Panc1 (cell line): Measurements from ENCODE around the gene FGD4. TPM values are rescaled to one million over a fixed set of nuclear protein-coding genes. Genes with fewer than 3 reads are reported as not detected.

Experiments
- ATAC-seq: fragments of 200-7000 bp; cut with Tn5 transposase; 2 replicates; pipeline ENCODE4 v1.9.1; 2020; ENCODE audit warnings: mild to moderate bottlenecking, moderate library complexity
- BruUV-seq: library from RNA; stranded (reverse); fragments of 400-500 nt; replicated peaks from 2 replicates; lab custom pipeline; 2021; lab: Mats Ljungman, UMichigan
- CTCF ChIA-PET: fragments of 300-600 bp; sonication (Branson Sonifier 250); formaldehyde crosslinking; loops from one replicate; lab custom pipeline; 2022; ENCODE audit warnings: antibody characterized with exemption; lab: Charles Lee
- POLR2A ChIA-PET: fragments of 300-600 bp; sonication (Branson Sonifier 250); formaldehyde crosslinking; loops from one replicate; lab custom pipeline; 2022; ENCODE audit warnings: antibody characterized with exemption; lab: Charles Lee
- DNase-seq: peaks from one replicate; pipeline ENCODE4 v3.0.0-alpha.2; 2010; ENCODE audit warnings: low read depth, low spot score
- H3K27ac ChIP-seq: 2 replicates; pipeline ENCODE4 v1.5.1; 2011; ENCODE audit warnings: mild to moderate bottlenecking, low read length, inconsistent platforms
- H3K27me3 ChIP-seq: fragments of 200-500 bp; sonication (Bioruptor generic); 2 replicates; pipeline ENCODE4 v1.6.0; 2014; ENCODE audit warnings: low read length, inconsistent platforms; ENCODE audit not compliant: control insufficient read depth, insufficient read depth
- H3K36me3 ChIP-seq: fragments of 200-500 bp; sonication (Bioruptor generic); 2 replicates; pipeline ENCODE4 v1.5.1; 2014; ENCODE audit warnings: inconsistent platforms, mild to moderate bottlenecking, low read length, moderate library complexity; ENCODE audit not compliant: control insufficient read depth, insufficient read depth
- H3K4me1 ChIP-seq: 2 replicates; pipeline ENCODE4 v1.5.1; 2011; ENCODE audit warnings: inconsistent platforms, mild to moderate bottlenecking, low read length, moderate library complexity; ENCODE audit not compliant: control insufficient read depth, insufficient read depth
- H3K4me3 ChIP-seq, 2 experiments: 2 replicates each; pipeline ENCODE4 v1.5.1; 2011 to 2012; ENCODE audit warnings: low read depth in 2 of 2, low read length in 2 of 2, mild to moderate bottlenecking in 2 of 2, inconsistent platforms in 1 of 2, moderate library complexity in 1 of 2
- H3K9me3 ChIP-seq: fragments of 200-500 bp; sonication (Bioruptor generic); 2 replicates; pipeline ENCODE4 v1.5.1; 2014; ENCODE audit warnings: low read depth, mild to moderate bottlenecking, inconsistent platforms, low read length, moderate library complexity; ENCODE audit not compliant: control insufficient read depth, insufficient read depth
- POLR2AphosphoS5 ChIP-seq: IDR thresholded peaks from 2 replicates; pipeline ENCODE4 v1.6.1; 2012; ENCODE audit warnings: mild to moderate bottlenecking, low read depth, low read length, moderate library complexity
- REST ChIP-seq, 2 experiments: IDR thresholded peaks; 2 replicates each; pipeline ENCODE4 v1.6.1; 2011 to 2012; ENCODE audit warnings: low read depth in 2 of 2, control low read depth in 1 of 2, low read length in 1 of 2, mild to moderate bottlenecking in 1 of 2, moderate library complexity in 1 of 2; ENCODE audit not compliant: insufficient read depth in 1 of 2
- SIN3A ChIP-seq: IDR thresholded peaks from 2 replicates; pipeline ENCODE4 v1.6.1; 2012; ENCODE audit warnings: low read depth, mild to moderate bottlenecking, low read length, moderate library complexity, borderline replicate concordance; ENCODE audit not compliant: insufficient read depth
- TCF7L2 ChIP-seq: IDR thresholded peaks from 2 replicates; pipeline ENCODE4 v1.6.1; 2011; ENCODE audit warnings: mild to moderate bottlenecking, low read depth, low read length, inconsistent platforms
- in situ Hi-C: cut with HindIII; loops from 2 replicates; pipeline ENCODE4 v1.10.0; 2016; ENCODE audit warnings: low sequenced_read_pairs, low pct_unique_long_range_greater_than_20kb
- intact Hi-C: fragments of 100-400 bp; cut with micrococcal nuclease; formaldehyde crosslinking; loops from one replicate; pipeline ENCODE4 v1.10.0; 2022; ENCODE audit not compliant: unreplicated experiment
- total RNA-seq: library from RNA; stranded (reverse); gene quantifications from one replicate; pipeline ENCODE4 v1.2.1, GENCODE V29; 2021; ENCODE audit not compliant: unreplicated experiment
- TF ChIP-seq, protein P1 (sequence below): fragments of 450-650 bp; IDR thresholded peaks from 2 replicates; pipeline ENCODE4 v1.5.1; 2017; ENCODE audit warnings: mild to moderate bottlenecking

Gene FGD4
- total RNA-seq, 1 experiment from 2014 or later: 5.0 TPM

DNA sequence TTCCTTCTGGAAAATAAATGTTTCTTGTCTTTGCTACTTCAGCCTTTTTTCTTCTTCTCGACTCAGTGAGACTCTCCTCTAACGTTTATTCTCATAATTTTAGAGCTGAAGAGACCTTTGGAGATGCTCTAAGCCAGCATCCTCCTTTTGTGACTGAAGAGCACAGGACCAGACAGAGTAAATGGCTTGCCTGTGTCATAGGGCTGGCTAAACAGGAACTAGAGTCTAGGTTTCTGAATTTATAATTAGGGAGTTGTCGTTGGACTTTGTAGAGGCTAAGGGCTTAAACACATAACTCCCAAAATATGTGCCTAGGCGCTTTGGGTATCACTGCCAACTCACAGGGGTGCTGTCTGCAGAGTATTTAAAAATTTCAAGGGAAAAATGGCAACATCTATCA, 98.5 kb downstream of the FGD4 start:
- H3K27ac ChIP-seq: no peak overlapping the region
- no peaks in the 10 kb centered on the region for H3K4me1 ChIP-seq
- CTCF ChIA-PET: no interaction called here
- DNase-seq (no peak), ATAC-seq (no peak)
- no peaks in the 10 kb centered on the region for H3K9me3 ChIP-seq
- no peak for TF ChIP-seq POLR2AphosphoS5
- no peak for TF ChIP-seq SIN3A
- TF ChIP-seq REST (IDR thresholded peaks at IDR 0.05; ENCODE audit: insufficient read depth in 1 of 2, low read depth in 2 of 2, low read length in 1 of 2): no peak
- TF ChIP-seq TCF7L2: no peak
- TF ChIP-seq, protein P1, sequence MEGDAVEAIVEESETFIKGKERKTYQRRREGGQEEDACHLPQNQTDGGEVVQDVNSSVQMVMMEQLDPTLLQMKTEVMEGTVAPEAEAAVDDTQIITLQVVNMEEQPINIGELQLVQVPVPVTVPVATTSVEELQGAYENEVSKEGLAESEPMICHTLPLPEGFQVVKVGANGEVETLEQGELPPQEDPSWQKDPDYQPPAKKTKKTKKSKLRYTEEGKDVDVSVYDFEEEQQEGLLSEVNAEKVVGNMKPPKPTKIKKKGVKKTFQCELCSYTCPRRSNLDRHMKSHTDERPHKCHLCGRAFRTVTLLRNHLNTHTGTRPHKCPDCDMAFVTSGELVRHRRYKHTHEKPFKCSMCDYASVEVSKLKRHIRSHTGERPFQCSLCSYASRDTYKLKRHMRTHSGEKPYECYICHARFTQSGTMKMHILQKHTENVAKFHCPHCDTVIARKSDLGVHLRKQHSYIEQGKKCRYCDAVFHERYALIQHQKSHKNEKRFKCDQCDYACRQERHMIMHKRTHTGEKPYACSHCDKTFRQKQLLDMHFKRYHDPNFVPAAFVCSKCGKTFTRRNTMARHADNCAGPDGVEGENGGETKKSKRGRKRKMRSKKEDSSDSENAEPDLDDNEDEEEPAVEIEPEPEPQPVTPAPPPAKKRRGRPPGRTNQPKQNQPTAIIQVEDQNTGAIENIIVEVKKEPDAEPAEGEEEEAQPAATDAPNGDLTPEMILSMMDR: no peak
- no TSS peak for BruUV-seq
- no peaks in the 10 kb centered on the region for H3K27me3 ChIP-seq
- intact Hi-C loops: no loop called here
- in situ Hi-C loops: no loop called here
- no peaks in the 10 kb centered on the region for H3K36me3 ChIP-seq
- POLR2A ChIA-PET: interaction anchor here (0.6 kb wide), 1 partner anchor 953 kb away, joined by 3 read pairs; no protein-coding TSS in a partner anchor
- no peak overlapping the region for H3K4me3 ChIP-seq

GRCh38 chr12:32499048-32499447, 99.7 kb downstream of the FGD4 start:
- Histone ChIP-seq H3K9me3 (no peaks in the 10 kb centered on the region), H3K27me3 (no peaks in the 10 kb centered on the region), H3K4me1 (no peaks in the 10 kb centered on the region), H3K27ac (no peak overlapping the region), H3K4me3 (no peak overlapping the region), H3K36me3 (no peaks in the 10 kb centered on the region)
- ChIA-PET CTCF (no interaction called here), POLR2A (no interaction called here)
- intact Hi-C loops: no loop called here
- ATAC-seq: no peak
- no TSS peak for BruUV-seq
- TF ChIP-seq TCF7L2 (no peak), SIN3A (no peak), REST (IDR thresholded peaks at IDR 0.05; ENCODE audit: insufficient read depth in 1 of 2, low read depth in 2 of 2, low read length in 1 of 2) (no peak), POLR2AphosphoS5 (no peak)
- TF ChIP-seq, protein P1: no peak
- in situ Hi-C loops: no loop called here
- no peak for DNase-seq
